ENCODE data around the gene FOXP4. TPM values are rescaled to one million over a fixed set of nuclear protein-coding genes. Genes with fewer than 3 reads are reported as not detected.

FOXP4 gene
- total RNA-seq, 2 donors from 2014 or later = 15.7 to 21.0 TPM

DNA sequence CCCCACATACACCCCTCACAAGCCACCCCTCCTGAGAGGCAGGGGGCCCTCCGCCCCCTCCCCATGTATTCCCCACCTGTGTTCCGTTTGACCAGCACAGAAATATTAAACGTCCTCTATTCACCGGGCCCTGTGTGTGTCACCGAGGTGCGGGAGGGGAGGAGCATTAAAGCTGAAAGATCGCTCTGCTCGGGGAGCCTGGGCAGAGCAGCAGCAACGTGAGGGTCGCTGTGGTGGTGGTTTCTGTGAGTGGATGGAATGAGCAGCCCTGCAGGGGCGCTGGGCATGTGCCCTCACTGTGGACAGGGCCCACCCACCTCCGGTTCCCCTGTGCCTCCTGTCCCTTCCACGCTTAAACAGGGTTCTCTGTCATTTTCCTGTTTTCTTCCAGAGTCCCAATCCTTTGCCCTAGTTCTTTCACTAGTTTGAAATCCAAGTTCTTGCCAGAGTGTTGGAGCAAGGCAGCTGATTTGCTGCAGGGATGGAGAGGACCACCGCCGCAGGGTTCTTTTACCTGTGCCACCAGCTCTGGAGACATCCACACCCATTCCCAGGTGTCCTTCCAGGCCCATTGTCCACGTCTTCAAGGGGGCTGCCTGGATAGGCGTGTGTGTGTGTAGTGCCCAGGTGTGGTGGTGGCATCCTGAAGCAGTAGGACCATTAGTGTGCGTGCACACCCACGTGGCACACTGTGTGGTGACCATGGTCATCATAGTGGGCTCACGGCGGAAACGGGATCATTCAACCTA, 54.5 kb downstream of the FOXP4 start:
- H3K27ac ChIP-seq = no peak overlapping the region
- no peak overlapping the region for H3K4me3 ChIP-seq
- TF ChIP-seq, protein P1, sequence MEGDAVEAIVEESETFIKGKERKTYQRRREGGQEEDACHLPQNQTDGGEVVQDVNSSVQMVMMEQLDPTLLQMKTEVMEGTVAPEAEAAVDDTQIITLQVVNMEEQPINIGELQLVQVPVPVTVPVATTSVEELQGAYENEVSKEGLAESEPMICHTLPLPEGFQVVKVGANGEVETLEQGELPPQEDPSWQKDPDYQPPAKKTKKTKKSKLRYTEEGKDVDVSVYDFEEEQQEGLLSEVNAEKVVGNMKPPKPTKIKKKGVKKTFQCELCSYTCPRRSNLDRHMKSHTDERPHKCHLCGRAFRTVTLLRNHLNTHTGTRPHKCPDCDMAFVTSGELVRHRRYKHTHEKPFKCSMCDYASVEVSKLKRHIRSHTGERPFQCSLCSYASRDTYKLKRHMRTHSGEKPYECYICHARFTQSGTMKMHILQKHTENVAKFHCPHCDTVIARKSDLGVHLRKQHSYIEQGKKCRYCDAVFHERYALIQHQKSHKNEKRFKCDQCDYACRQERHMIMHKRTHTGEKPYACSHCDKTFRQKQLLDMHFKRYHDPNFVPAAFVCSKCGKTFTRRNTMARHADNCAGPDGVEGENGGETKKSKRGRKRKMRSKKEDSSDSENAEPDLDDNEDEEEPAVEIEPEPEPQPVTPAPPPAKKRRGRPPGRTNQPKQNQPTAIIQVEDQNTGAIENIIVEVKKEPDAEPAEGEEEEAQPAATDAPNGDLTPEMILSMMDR (IDR thresholded peaks at IDR 0.05) = no peak
- ATAC-seq (ENCODE audit: insufficient number of reproducible peaks, low FRiP score, low read depth) (no peak), DNase-seq (ENCODE audit: low spot score) (no peak)
- no peaks in the 10 kb centered on the region for H3K27me3 ChIP-seq (replicated peaks; ENCODE audit: insufficient read depth)
- H3K36me3 ChIP-seq = peaks cover 28% of the 10 kb centered on the region
- peaks cover 0 to 8% of the 10 kb centered on the region in 2 donors for H3K4me1 ChIP-seq (ENCODE audit: control insufficient read depth in 1 of 2, low read depth in 2 of 2)
- H3K9me3 ChIP-seq = no peaks in the 10 kb centered on the region

- no peak for DNase-seq (ENCODE audit: low spot score)
- Histone ChIP-seq H3K4me1 (ENCODE audit: control insufficient read depth in 1 of 2, low read depth in 2 of 2) (peaks cover 0 to 8% of the 10 kb centered on the region in 2 donors), H3K36me3 (peaks cover 22% of the 10 kb centered on the region), H3K27me3 (replicated peaks; ENCODE audit: insufficient read depth) (no peaks in the 10 kb centered on the region), H3K4me3 (no peak overlapping the region), H3K9me3 (no peaks in the 10 kb centered on the region), H3K27ac (no peak overlapping the region)
- ATAC-seq (ENCODE audit: insufficient number of reproducible peaks, low FRiP score, low read depth) = no peak
- TF ChIP-seq, protein P1 (IDR thresholded peaks at IDR 0.05) = no peak
These were observed 55.0 kb downstream of the FOXP4 start for GRCh38 chr6:41601248-41601549.

GRCh38 chr6:41602422-41602743, 56.2 kb downstream of the FOXP4 start:
- no peak overlapping the region for H3K27ac ChIP-seq
- no peak for DNase-seq (ENCODE audit: low spot score)

DNA sequence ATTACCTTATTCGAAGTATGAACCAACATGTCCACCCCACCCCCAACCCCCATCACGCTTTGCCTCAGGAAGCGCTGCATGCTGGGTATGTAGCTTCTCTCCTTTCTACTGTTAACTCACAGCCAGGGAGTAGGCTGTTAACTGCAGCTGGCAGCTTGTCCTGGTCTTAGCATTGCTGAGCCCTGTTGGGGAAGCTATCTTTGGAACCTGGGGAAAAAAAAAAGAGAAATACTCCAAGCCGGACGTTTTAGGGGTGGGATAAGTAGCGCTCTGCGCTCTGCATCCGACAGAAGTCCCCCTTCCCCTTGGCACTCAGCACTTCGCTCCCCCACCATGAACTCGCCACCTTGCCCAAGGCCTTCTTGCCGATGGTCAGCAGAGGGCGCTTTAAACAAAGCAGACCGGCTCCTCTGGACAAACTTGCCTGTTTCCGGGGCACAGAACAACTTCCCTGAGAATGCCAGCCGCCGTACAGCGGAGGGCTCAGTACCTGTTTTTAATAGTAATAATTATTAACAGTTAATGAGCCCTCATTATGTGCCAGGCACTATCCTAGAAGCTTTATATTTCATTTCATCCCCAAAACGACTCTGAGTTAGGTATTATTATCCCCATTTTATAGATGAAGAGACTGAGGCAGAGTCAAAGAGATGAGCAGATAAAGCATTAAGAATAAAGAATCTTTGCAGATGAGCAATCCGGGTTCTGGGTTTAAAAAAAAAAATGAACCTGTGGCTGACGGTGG, 56.9 kb downstream of the FOXP4 start:
- H3K27me3 ChIP-seq (replicated peaks; ENCODE audit: insufficient read depth) = no peaks in the 10 kb centered on the region
- DNase-seq (ENCODE audit: low spot score) (peak; percentile 35), ATAC-seq (ENCODE audit: insufficient number of reproducible peaks, low FRiP score, low read depth) (peak; percentile 68)
- TF ChIP-seq, protein P1 (IDR thresholded peaks at IDR 0.05) = peak; percentile 81
- peaks cover 0 to 8% of the 10 kb centered on the region in 2 donors for H3K4me1 ChIP-seq (ENCODE audit: control insufficient read depth in 1 of 2, low read depth in 2 of 2)
- H3K9me3 ChIP-seq = no peaks in the 10 kb centered on the region
- peaks cover 10% of the 10 kb centered on the region for H3K36me3 ChIP-seq
- H3K27ac ChIP-seq = no peak overlapping the region
- peak overlapping the region; percentile 6 for H3K4me3 ChIP-seq

More at GRCh38 chr6:41602422-41602743, 56.2 kb downstream of the FOXP4 start:
- H3K4me3 ChIP-seq = no peak overlapping the region
- no peaks in the 10 kb centered on the region for H3K27me3 ChIP-seq (replicated peaks; ENCODE audit: insufficient read depth)
- peaks cover 0 to 8% of the 10 kb centered on the region in 2 donors for H3K4me1 ChIP-seq (ENCODE audit: control insufficient read depth in 1 of 2, low read depth in 2 of 2)
- peaks cover 11% of the 10 kb centered on the region for H3K36me3 ChIP-seq
- TF ChIP-seq, protein P1 (IDR thresholded peaks at IDR 0.05) = no peak
- no peaks in the 10 kb centered on the region for H3K9me3 ChIP-seq
- ATAC-seq (ENCODE audit: insufficient number of reproducible peaks, low FRiP score, low read depth) = no peak

GRCh38 chr6:41604006-41604405, 57.8 kb downstream of the FOXP4 start:
- Histone ChIP-seq H3K9me3 (no peaks in the 10 kb centered on the region), H3K27ac (no peak overlapping the region), H3K27me3 (replicated peaks; ENCODE audit: insufficient read depth) (no peaks in the 10 kb centered on the region), H3K4me1 (ENCODE audit: control insufficient read depth in 1 of 2, low read depth in 2 of 2) (peaks cover 0 to 8% of the 10 kb centered on the region in 2 donors), H3K36me3 (peaks cover 2% of the 10 kb centered on the region), H3K4me3 (no peak overlapping the region)
- DNase-seq (ENCODE audit: low spot score) (no peak), ATAC-seq (ENCODE audit: insufficient number of reproducible peaks, low FRiP score, low read depth) (no peak)
- TF ChIP-seq, protein P1 (IDR thresholded peaks at IDR 0.05) = no peak

Measured in thoracic aorta (tissue), 2 donors.